ENCODE results near the gene MDM2. TPM values are rescaled to one million over a fixed set of nuclear protein-coding genes. Genes with fewer than 3 reads are reported as not detected.

Gene MDM2
- total RNA-seq, 1 experiment from 2014 or later: 159 TPM

DNA sequence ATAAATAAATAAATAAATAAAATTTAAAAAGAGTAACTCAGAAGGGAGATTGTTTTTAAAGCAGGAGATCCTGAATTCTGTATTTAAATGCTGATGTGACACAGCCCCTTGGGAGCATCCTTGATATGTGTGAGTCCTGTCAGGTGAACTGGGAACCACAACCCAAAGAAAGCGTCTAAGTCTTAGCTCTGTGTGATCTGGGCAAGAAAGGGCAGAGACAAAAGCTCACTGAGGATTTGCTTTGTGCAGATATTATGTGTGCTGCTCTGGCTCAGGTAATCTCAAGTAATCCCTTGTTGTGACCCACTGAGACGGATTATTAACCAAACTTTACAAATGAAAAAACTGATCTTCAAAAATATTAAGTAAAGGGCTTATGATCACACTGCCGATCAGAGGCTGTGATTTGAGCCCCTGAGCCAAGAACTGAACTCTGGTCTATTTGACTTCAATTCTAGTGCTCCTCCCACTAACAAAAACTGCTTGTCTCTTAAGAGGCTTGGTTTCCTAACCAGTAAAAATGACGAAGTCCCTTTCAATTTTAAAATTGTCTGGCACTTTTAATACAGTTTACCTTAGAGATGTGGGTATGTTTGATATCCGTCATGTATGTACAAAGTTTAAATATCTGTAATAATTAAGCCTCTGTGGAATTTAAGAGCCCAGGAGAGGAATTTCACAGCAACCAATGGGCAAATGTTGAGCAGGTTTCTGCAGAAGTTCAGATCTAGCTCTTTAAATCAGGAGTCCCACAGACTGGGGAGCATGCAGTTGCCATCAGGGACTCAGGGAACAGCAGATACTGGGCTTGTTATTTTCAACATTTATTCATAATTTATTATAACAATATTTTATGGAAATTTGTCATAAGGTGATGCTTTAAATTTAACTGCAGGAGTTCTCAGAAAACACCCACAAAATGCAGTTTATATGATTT is 78.9 kb downstream of the MDM2 start:
- Histone ChIP-seq H3K56ac (ENCODE audit: insufficient read length, low read depth, low read length) (no peak overlapping the region), H2AFZ (ENCODE audit: low read length) (no peak overlapping the region), H3K9me3 (ENCODE audit: control insufficient read depth, low read depth, low read length) (no peaks in the 10 kb centered on the region), H3T11ph (ENCODE audit: low read length) (no peak overlapping the region), H3K18ac (ENCODE audit: insufficient read length, low read depth, low read length) (no peak overlapping the region), H3K23ac (ENCODE audit: insufficient read length, low read depth, low read length) (no peak overlapping the region), H4K8ac (replicated peaks; ENCODE audit: insufficient read length, low read depth, low read length) (no peak overlapping the region), H3K79me1 (ENCODE audit: insufficient read depth, low read depth, low read length, poor library complexity, severe bottlenecking) (no peaks in the 10 kb centered on the region), H3K4ac (ENCODE audit: low read depth, low read length) (no peak overlapping the region), H3K23me2 (ENCODE audit: insufficient read length, low read depth, low read length, poor library complexity, severe bottlenecking) (no peaks in the 10 kb centered on the region), H3K79me2 (ENCODE audit: insufficient read depth, low read length) (no peaks in the 10 kb centered on the region), H3K9ac (ENCODE audit: extremely low read depth, insufficient read length, low read length) (no peak overlapping the region), H2BK12ac (ENCODE audit: insufficient read length, low read depth, low read length) (no peak overlapping the region), H2BK15ac (ENCODE audit: low read depth, low read length) (no peak overlapping the region), H3K14ac (ENCODE audit: insufficient read depth, low read length) (no peak overlapping the region), H4K91ac (ENCODE audit: insufficient read length, low read depth, low read length) (no peak overlapping the region), H4K20me1 (ENCODE audit: control insufficient read depth, insufficient read depth, insufficient read length) (no peaks in the 10 kb centered on the region), H2BK5ac (ENCODE audit: insufficient read length, low read length) (no peak overlapping the region), H2AK5ac (ENCODE audit: insufficient read length, low read length) (no peak overlapping the region), H4K5ac (ENCODE audit: insufficient read length, low read depth, low read length) (no peak overlapping the region), H3K27ac (ENCODE audit: insufficient read length, low read depth, low read length) (no peak overlapping the region), H2BK120ac (ENCODE audit: low read depth, low read length, poor library complexity, severe bottlenecking) (no peak overlapping the region), H2BK20ac (ENCODE audit: low read depth, low read length, poor library complexity, severe bottlenecking) (no peak overlapping the region), H3K4me1 (ENCODE audit: insufficient read depth, low read length) (no peaks in the 10 kb centered on the region), H3K27me3 (ENCODE audit: insufficient read depth, low read length) (no peaks in the 10 kb centered on the region), H3K4me2 (ENCODE audit: insufficient read depth, insufficient read length, low read length) (no peak overlapping the region)
- WGBS (ENCODE audit: extremely low coverage, insufficient read length, low lambda C conversion rate): no CpG with 5 or more reads among the region's 5 CpGs
- peaks cover 3 to 4% of the 10 kb centered on the region in 2 experiments; a peak in 3 of 5 replicates for H3K9me3 Mint-ChIP-seq
- peaks cover 2% of the 10 kb centered on the region in 2 experiments; a peak in 2 of 4 replicates for H3K4me1 Mint-ChIP-seq
- TF ChIP-seq, protein P1, sequence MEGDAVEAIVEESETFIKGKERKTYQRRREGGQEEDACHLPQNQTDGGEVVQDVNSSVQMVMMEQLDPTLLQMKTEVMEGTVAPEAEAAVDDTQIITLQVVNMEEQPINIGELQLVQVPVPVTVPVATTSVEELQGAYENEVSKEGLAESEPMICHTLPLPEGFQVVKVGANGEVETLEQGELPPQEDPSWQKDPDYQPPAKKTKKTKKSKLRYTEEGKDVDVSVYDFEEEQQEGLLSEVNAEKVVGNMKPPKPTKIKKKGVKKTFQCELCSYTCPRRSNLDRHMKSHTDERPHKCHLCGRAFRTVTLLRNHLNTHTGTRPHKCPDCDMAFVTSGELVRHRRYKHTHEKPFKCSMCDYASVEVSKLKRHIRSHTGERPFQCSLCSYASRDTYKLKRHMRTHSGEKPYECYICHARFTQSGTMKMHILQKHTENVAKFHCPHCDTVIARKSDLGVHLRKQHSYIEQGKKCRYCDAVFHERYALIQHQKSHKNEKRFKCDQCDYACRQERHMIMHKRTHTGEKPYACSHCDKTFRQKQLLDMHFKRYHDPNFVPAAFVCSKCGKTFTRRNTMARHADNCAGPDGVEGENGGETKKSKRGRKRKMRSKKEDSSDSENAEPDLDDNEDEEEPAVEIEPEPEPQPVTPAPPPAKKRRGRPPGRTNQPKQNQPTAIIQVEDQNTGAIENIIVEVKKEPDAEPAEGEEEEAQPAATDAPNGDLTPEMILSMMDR (conservative IDR thresholded peaks at IDR 0.05): no peak
- H3K27me3 Mint-ChIP-seq (ENCODE audit: low read depth): no peaks in the 10 kb centered on the region
- no peak overlapping the region for H3K4me3 Mint-ChIP-seq
- 0 out of 7 replicates have a peak, but pooled peaks cover 0 to 3% (median 0%) of the 10 kb centered on the region in 3 experiments for H3K36me3 Mint-ChIP-seq (ENCODE audit: insufficient read depth in 1 of 3, low read depth in 3 of 3)
- H3K27ac Mint-ChIP-seq: no peak overlapping the region
- no peak for DNase-seq
